GM18519 (cell line): ENCODE data around the gene FSD1L.
A peak's percentile ranks its signal among the peaks of the same experiment; 100 is the strongest.

Experiments
- ATAC-seq: cut with Tn5 transposase; IDR thresholded peaks from one replicate; pipeline ENCODE4 v1.9.1; 2021; ENCODE audit warnings: mild to moderate bottlenecking, moderate library complexity; ENCODE audit not compliant: unreplicated experiment, low FRiP score

Gene FSD1L

DNA sequence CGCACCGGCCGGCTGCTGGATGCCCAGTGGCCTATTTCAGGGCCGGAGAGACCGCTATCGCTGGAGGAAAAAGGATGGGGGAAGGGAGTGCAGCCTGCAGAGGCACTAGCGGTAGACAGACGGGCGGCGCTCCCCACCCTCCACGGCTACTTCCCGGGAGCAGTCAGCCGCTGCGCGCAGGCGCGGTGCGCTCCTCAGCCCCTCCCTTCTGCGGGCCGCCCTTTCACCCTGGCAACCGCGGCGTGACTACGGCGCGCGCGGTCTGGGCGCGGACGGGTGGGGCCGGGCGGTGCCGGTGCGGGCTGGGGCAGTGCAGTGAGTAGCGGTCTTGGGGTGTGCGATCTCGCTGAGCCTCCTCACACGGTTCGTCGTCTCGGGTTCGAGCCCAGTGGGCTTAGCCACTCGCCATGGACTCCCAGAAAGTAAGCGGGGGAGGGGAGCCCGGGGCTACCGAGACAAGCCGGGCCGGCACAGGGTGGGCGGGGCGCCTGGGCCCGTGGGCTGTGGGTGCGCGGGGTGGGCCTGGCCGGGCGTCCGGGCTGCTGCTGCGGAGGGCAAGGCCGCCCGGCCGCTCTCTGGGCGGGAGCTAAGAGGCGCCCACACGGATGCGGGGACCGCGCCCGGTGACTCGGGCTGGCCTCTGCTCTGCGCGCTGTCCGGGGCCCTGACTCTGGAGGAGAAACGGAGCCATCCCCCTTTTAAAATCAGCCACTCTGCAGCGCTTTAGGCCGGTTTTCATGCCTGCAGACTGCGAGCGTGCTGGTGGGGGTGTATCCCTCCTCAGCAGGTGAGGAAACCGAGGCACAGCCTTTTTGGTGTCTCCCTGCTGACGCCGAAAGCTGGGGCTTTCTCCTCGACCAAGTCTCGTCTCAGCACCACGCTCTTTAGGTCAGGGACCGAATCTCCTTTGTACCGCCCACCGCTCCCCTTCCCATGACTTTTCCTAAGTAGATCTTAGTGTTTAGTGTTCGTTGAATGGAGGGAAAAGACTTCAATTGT lies at the start of gene FSD1L:
Gene FSD1L (plus strand): TSS at position 221 of the 999 bp plus-strand sequence. CDS start 187 bp downstream, at position 408.
- peak; percentile 95 for ATAC-seq

DNA sequence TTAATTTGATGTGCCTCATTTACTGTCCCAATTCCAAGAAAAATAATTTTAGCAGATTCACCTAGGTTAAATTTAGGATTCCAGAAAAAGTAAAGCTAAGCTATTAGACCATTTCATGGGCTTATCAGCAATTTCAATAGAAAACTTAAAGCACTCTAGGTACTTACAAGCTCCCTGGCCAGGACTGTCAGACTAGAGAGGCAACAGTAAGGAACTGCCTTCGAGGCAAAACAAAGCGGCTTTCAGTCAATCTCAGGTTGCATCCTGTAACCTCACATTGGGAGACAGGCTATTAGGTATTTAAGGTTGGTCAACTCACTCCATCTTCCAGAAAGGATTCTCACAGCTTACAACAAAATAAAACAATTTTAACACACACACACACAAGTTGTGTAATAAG lies 48.7 kb upstream of the FSD1L start:
- no peak for ATAC-seq

DNA sequence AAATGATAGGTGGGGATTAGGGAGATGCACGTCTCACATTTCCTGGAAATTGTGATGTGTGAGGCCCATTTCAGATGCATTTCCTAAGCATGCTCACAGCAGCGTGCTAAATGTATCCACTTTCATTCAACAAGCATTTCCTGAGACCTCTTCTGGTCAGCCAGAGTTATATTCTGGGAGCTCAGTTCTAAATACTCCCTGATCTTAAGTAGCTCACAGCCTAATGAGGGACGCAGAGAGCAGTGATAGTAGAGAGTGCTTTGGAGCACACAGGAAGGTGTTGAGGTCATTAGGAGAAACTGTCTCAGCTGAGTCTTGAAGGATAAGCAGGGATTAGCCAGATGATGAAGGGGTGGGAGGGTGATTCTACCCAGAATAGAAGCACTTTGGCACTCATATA lies 46.2 kb upstream of the FSD1L start:
- no peak for ATAC-seq

DNA sequence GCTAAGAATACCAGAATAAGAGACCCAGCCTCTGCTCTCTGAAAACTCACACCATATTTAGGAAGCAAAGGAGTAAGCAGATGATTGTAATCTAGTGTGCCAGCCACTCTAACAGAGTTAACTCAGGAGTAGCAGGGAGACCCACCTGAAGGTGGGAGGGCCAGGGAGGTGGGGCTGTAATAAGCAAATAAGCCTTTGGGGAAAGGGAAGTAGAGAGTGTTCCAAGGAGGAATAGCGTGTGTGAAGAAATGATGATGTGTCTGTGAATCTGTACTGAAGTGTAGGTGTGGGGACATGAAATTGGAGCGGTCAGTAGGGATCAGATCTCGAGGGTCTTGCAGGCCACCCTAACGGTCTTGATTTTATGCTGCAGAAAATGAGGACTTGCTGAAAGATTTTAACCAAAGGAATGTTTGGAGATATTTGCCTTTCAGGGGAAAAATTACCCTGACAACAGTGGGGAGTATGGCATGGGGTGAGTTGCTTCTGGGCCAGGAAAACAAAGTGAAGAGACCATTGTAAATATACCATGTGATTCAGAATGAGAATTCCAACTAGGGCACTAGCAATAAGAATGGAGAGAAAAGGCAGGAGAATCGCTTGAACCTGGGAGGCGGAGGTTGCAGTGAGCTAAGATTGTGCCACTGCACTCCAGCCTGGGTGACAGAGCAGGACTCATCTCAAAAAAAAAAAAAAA lies 44.1 kb upstream of the FSD1L start:
- ATAC-seq = no peak

DNA sequence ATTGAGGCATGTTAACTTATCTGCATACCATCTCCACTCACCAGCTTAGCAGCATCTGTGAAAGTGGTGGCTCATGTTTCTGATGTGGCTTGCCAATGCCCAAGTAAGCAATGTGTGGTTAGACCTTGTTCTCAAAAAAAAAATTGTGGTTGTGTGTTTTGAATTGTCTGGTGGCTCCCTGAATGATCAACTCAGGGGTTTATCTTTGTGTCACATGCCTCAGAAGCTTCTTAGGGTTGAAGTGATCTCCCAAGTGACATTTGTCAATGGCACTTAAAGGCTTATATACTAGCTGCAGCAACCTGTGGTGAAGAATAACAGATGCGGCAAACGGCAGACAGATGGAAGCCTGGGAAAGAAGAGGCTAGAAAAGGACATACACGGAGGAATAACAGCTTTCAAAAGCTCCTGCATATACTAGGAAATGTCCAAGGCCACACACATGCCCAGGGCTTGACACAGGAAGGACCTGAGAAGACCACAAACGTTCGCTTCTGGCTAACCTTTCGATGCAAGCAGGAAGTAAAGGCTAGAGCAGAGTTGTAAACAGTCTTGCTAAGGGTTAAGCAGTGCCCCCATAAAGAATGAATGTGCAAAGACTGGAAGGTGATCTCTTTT lies 42.2 kb upstream of the FSD1L start:
- peak; percentile 81 for ATAC-seq

DNA sequence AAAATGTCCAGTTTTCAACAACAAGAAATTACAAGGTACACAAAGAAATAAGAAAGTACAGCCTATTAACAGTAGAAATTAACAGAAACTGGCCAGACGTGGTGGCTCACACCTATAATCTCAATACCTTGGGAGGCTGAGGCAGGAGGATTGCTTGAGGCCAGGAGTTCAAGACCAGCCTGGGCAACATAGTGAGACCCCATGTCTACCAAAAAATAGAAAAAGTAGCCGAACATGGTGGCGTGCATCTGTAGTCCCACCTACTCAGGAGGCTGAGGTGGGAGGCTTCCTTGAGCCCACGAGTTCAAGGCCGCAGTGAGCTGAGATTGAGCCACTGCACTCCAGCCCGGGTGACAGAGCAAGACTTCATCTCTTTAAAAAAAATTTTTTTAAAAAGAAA lies 41.5 kb upstream of the FSD1L start:
- ATAC-seq = no peak

DNA sequence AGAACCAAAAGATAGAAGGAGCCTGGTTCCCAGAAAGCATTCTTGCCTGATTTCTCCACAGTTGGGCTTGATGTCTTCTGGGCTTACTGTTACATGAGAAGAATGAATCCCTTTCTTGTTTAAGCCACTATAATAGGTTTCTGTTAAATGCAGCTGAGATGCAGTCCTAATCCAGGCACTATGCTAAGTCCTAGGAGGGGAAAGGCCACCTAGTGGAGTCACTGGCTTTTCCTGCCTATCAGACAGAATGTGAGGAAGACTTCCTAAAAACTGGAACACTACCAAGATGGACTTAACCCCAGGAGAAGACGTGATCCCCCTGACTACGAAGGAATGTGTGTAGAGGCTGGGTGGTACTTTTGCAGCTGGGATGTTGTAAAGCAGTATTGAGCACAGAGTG lies 34.3 kb upstream of the FSD1L start:
- ATAC-seq = no peak

DNA sequence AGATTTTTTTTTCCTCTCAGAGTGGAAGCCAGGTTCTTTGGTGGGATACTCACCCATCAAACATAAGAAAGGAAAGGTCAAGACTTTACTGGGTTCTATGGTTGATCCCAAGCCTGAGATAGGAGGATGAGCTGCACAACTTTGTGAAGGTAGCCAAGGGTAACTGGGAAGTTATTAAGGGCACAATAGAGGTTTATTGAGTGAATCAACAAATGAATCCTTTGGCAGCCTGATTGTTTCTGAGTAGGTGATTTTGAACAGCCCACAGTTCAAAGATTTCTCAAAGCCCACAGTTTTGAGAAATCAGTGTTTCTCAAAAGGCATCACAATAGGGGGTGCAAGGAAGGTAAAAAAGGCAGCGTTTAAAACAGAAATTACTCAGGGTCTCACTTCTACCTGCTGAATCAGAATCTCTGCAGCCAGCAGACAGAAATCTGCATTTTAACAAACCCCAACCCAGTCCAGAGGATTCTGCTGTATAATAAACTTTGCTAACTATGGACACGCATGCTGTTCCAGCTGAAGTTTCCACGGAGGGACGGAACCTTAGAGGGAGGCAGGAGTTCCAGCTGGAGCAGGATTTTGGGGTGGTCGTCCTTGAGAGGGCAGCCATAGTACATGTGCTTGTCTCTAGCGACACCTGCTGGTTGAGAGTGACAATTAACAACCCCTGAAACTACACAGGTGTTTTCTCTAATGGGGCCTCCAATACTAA lies 32.7 kb upstream of the FSD1L start:
- ATAC-seq = peak; percentile 61

DNA sequence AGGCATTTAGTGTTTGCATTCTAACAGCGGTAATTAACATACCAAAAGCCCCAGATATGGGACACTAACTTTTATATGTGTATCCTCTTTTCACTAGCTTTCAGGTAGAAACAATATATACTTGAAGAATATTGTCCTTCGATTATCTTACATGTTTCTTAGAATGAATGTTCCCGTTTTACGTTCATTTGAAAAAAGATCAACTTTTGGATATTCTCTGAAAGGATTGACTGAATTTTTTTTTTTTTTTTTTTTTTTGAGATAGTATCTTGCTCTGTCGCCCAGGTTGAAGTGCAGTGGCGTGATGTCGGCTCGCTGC lies 32.2 kb upstream of the FSD1L start:
- no peak for ATAC-seq

DNA sequence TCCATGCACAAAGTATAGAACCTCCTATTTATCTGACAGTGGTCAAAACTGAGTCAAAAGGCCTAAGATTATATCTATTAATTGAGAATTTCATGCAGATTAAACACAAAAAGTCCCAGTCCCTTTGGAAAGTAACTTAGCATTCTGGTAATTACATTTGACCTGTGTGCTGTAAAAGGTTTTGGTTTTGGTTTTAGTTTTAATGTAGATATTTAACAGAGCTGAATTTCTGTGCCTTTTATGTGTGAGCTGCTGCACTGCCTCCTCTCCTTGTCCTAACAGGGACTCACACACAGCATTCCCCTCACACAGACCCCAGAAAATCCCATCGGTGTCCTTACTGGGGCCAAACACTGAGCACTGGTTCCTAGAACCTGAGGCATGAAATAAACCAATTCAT lies 31.0 kb upstream of the FSD1L start:
- no peak for ATAC-seq

DNA sequence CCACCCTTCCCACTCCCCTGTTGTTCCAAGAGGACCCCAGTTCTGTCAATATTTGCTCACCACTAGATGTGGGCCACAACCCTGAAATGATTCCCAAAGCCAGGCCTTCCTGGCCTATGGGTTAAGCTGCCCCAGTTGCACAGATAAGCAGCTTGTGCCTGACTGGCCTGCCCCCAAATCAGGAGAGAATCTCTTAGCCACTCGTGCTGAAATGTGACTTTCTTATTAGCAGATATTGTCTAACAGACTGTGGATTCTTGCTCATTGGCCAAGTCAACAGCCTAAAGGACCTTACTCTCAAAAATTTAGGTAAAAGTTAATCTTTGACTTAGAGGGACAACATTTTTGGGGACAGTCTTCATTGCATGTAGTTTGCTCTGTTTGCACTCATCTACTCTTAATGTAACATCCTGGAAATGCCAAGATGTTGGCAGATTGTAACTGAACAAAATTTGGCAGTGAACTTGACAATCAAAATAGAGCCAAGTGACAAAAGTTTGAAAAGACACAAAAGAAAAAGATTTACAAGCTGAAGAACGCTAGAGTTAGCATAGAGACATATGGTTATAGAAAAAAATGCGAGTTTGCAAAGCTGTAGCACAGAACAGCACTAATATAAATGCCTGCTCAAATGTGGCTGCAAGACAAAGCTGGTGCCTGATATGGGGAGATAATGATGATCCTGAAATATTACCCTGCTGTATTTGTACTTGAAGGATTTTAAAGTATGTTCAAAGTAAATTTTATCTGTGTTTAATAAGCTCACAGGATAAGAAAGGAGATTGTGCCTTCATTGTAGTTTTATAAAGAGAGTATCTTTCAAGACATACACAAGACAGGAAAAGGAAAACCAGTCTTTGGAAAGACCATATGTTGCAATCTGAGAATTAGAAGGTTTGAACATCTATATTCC lies 29.0 kb upstream of the FSD1L start:
- no peak for ATAC-seq

DNA sequence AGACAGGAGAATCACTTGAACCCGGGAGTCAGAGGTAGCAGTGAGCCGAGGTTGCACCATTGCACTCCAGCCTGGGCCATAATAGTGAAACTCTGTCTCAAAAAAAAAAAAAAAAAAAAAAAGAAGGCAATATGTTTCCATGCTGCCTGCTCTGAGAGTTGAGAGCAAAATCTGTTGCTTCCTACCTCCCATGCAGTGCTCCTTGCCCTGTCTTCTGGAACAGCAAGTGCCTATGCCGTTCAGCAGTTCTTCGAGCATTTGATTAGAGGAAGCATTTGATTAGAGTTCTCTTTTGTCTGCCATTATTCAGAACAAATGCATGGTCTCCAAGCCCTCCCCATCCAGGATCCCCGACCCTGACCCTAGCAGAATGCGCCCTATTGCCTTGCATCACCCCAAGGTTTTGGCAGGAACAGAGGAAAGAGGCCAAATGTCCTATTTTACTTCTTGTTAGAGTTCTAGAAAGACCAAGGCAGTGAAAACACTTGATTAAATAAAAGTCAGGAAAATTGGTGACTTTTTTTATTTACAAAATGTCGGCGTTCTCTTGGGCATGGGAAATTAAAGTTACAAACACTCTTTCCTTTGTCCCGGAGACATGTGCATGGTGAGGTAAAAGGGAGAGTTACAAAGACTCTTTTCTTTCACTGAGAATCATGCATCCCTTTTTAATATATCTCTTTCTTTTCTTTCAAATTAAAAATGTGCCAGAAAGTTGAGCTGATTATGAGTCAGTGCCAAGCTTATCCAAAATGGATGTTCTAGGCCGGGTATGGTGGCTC lies 27.8 kb upstream of the FSD1L start:
- no peak for ATAC-seq

DNA sequence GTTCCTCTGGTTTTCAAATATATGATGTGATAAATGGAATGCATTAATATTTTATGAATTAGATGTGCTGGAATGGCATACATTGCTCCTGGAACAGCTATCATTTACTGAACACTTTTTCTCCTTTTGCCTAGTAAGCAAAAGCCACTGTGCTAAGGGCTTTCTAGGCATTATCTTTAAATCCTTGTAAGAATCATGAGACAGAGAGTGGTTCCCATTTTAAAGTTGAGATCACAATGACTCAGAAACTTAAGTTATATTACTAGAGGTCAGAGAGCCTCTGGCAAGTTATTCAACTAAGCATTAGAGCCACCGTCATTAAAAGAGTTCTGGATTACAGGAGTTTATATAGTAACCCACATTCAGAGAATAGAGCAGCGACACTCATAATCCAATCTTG lies 26.7 kb upstream of the FSD1L start:
- ATAC-seq = no peak

DNA sequence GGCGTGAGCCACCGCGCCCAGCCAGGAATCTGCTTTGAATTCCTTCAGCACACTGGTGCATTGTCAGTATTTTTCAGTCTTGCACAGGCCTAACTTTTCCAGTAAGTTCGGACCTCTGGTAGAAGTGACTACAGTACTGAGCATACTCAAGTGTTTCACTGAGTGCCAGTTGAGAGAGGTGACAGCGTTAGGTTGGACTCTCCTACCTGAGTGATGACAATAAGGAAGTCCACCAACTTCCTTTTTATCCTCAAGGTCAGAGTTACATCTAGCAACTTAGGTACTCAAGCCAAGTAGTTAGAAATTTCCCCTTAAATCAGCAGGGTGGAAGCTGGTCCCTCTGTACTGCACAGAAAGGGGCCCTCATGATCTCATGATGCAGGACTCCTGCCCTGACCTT lies 26.0 kb upstream of the FSD1L start:
- no peak for ATAC-seq

DNA sequence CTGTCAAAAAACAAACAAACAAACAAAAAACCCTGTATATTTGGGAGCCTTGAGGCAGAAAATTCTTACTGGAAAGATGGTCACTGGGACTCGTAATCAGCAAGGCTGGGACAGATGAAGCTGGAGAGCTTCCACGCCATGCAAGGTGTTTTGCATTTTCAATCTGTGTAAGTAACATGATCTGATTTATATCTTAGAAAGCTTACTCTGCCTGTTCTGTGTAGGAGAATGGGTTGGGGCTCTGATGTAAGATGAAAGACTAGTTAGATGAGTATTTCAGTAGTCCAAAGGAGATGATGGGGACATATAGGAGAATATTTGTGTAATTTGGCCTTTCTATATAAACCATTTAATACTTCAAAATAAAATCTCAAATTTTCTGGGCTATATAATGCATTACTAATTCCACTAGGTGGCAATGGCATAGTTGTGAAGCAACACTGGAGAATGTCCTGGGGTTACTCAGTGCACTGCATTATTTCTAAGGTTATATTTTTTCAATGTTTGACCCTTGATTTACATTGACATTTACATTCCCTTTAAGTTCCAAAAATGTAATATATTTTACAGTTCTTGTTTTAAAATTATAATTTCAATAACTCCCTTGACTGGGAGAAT lies 21.9 kb upstream of the FSD1L start:
- ATAC-seq = peak; percentile 77

DNA sequence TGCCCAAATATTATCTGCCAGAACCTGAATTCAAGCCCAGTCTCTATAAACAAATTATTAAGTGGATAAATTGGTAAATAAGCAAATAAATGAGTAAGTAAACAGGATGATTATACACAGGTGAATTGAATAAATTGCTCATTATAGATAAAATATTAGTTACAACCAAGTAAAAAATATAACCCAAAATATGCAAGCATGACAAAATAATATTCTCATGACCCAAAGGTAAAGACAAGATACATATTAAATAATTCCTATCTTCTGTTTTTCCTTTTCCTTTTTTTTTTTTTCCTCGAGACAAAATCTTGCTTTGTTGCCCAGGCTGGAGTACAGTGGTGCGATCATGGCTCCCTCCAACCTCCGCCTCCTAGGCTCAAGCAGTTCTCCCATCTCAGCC lies 21.2 kb upstream of the FSD1L start:
- ATAC-seq = no peak

DNA sequence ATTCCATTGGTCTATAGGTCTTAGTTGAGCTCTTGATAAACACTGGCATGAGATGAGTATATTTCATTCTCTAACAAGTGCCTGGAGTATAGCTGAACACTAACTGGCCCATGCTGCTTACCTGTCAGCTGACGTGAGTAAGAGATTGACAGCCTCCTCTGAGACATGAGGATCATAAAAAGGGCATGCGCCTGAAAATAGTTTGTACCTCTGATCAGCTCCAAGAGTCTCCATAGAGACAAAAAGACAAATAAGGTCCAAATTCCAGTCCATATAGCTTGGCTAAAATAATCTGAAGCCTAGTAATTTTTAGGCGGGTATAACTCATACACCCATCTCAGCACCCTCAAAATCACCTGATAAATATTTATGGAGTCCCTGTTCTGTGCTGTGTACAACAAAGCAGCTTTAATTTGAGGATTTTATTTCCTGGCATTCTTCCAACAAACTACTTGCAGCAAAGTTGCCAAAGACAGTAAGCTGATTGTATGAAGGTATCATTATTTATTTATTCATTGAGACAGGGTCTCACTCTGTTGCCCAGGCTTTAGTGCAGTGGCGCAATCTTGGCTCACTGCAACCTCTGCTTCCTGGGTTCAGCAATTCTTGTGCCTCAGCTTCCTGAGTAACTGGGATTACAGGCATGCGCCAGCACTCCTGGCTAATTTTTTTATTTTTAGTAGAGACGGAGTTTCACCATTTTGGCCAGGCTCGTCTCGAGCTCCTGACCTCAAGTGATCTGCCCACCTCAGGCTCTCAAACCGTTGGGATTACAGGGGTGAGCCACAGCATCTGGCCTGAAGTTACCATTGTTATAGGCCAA lies 16.2 kb upstream of the FSD1L start:
- ATAC-seq = no peak
